Thoracic aorta (tissue), 2 donors: ENCODE results near the gene ZC3H18. TPM values are rescaled to one million over a fixed set of nuclear protein-coding genes. Genes with fewer than 3 reads are reported as not detected.

ENCODE experiments used
- ATAC-seq: fragments of 150-250 bp; one replicate; pipeline ENCODE4 v1.8.0; 2017; ENCODE audit warnings: low read depth; ENCODE audit not compliant: insufficient number of reproducible peaks, low FRiP score
- DNase-seq: peaks from one replicate; pipeline ENCODE4 v3.0.0-alpha.2; 2020; ENCODE audit warnings: low spot score
- H3K27ac ChIP-seq, 2 donors: fragments of 200-600 bp; sonication (generic); 1 replicate in 1 of 2; 2 replicates in 1 of 2; pipeline ENCODE4 v1.5.1; 2016; ENCODE audit warnings: mild to moderate bottlenecking in 2 of 2, moderate library complexity in 2 of 2
- H3K27me3 ChIP-seq: fragments of 200-600 bp; sonication (generic); replicated peaks from 2 replicates; pipeline ENCODE4 v1.6.0; 2016; ENCODE audit warnings: mild to moderate bottlenecking; ENCODE audit not compliant: insufficient read depth
- H3K36me3 ChIP-seq: fragments of 200-600 bp; sonication (generic); one replicate; pipeline ENCODE4 v1.5.1; 2016
- H3K4me1 ChIP-seq, 2 donors: fragments of 200-600 bp; sonication (generic); 1 replicate in 1 of 2; 2 replicates in 1 of 2; pipeline versions ENCODE4 v1.5.1 to v1.6.0; 2016; ENCODE audit warnings: low read depth in 2 of 2, mild to moderate bottlenecking in 1 of 2; ENCODE audit not compliant: control insufficient read depth in 1 of 2
- H3K4me3 ChIP-seq: fragments of 200-600 bp; sonication (generic); 2 replicates; pipeline ENCODE4 v1.5.1; 2016; ENCODE audit warnings: mild to moderate bottlenecking
- H3K9me3 ChIP-seq: fragments of 200-600 bp; sonication (generic); 2 replicates; pipeline ENCODE4 v1.5.1; 2016
- CTCF ChIP-seq: fragments of 200-600 bp; sonication (generic); IDR thresholded peaks from one replicate; pipeline ENCODE4 v1.5.1; 2019; ENCODE audit warnings: antibody characterized with exemption
- total RNA-seq, 2 donors: library from RNA; depleted of rRNA; stranded (reverse); fragments of >200 nt; gene quantifications; one replicate each; pipeline versions ENCODE4 v1.1.0 to v1.2.3, GENCODE V29; 2016

ZC3H18 gene
- total RNA-seq, 2 donors from 2014 or later: 21.8 to 30.3 TPM

- Histone ChIP-seq H3K27me3 (no peaks in the 10 kb centered on the region), H3K9me3 (peaks cover 14% of the 10 kb centered on the region), H3K4me3 (no peak overlapping the region), H3K27ac (no peak overlapping the region), H3K36me3 (no peaks in the 10 kb centered on the region), H3K4me1 (peaks cover 6 to 9% of the 10 kb centered on the region in 2 donors)
- DNase-seq (no peak), ATAC-seq (no peak)
- no peak for TF ChIP-seq CTCF
Measured at GRCh38 chr16:88539652-88540345, 30.4 kb upstream of the ZC3H18 start.

- no peaks in the 10 kb centered on the region for H3K36me3 ChIP-seq
- H3K4me1 ChIP-seq: peaks cover 0 to 3% of the 10 kb centered on the region in 2 donors
- no peak overlapping the region for H3K27ac ChIP-seq
- no peak for TF ChIP-seq CTCF
- H3K9me3 ChIP-seq: peaks cover 14% of the 10 kb centered on the region
- H3K4me3 ChIP-seq: no peak overlapping the region
- ATAC-seq (no peak), DNase-seq (no peak)
- H3K27me3 ChIP-seq: no peaks in the 10 kb centered on the region
Measured at GRCh38 chr16:88540346-88540977, 29.7 kb upstream of the ZC3H18 start.

GRCh38 chr16:88541831-88542616 is 28.2 kb upstream of the ZC3H18 start:
- no peak for TF ChIP-seq CTCF
- Histone ChIP-seq H3K4me3 (no peak overlapping the region), H3K9me3 (peaks cover 14% of the 10 kb centered on the region), H3K27me3 (no peaks in the 10 kb centered on the region), H3K27ac (no peak overlapping the region), H3K36me3 (no peaks in the 10 kb centered on the region), H3K4me1 (no peaks in the 10 kb centered on the region)
- ATAC-seq (no peak), DNase-seq (no peak)

- Histone ChIP-seq H3K4me1 (no peaks in the 10 kb centered on the region), H3K9me3 (peaks cover 14% of the 10 kb centered on the region), H3K27ac (no peak overlapping the region), H3K4me3 (no peak overlapping the region), H3K27me3 (no peaks in the 10 kb centered on the region), H3K36me3 (no peaks in the 10 kb centered on the region)
- ATAC-seq: no peak
- TF ChIP-seq CTCF: no peak
- no peak for DNase-seq
Measured at GRCh38 chr16:88543230-88543813, 26.9 kb upstream of the ZC3H18 start.

- no peak for DNase-seq
- Histone ChIP-seq H3K4me1 (no peaks in the 10 kb centered on the region), H3K27me3 (no peaks in the 10 kb centered on the region), H3K9me3 (peaks cover 14% of the 10 kb centered on the region), H3K4me3 (no peak overlapping the region), H3K36me3 (no peaks in the 10 kb centered on the region), H3K27ac (no peak overlapping the region)
- no peak for ATAC-seq
- no peak for TF ChIP-seq CTCF
Measured at GRCh38 chr16:88545781-88546180, 24.4 kb upstream of the ZC3H18 start.
